Measurements from ENCODE around the gene ABL1.

The ABL1 gene

DNA sequence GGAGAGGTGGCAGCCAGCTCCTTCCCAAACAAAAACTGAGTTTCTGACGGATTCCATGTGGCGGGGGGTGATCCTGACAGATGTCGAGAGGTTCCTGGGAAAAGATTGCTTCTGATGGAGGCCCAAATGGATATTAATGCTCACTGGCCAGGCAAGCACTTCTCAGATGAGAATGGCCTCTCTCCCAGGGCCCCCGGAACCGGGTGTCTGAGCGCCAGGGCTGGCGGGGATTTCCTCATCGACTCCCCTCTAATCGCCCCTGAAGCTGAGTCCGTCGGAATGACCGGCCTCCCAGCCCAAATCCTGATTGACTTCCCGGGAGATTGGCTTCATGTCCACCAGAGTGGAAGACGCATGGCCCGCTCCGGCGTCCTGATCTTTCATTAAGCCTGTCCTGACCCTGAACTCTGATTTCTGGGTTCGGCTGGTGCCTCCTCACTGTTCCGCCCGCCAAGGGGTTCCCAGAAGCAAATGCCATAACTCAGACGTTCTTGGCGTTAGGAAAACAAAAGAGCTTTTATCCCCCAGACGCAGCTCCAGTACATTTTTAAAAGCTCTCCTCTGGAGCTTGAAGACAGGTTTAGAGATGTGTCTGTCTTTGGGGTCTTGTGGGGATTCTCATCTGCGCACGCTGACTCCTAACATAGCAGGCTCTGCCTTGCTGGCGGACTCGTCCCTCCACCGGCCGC lies 86.4 kb downstream of the ABL1 start:
- in situ Hi-C loops (cut with MboI; ENCODE audit: low sequenced_read_pairs, unreplicated experiment): no loop called here
- DNase-seq (ENCODE audit: low spot score): no peak
- no peak for TF ChIP-seq CTCF (IDR thresholded peaks at IDR 0.05; ENCODE audit: borderline replicate concordance, control extremely low read depth, extremely low read depth, insufficient read depth, missing control alignments)

GRCh38 chr9:130921989-130922892 lies 87.2 kb downstream of the ABL1 start:
- in situ Hi-C loops (cut with MboI; ENCODE audit: low sequenced_read_pairs, unreplicated experiment): no loop called here
- DNase-seq (ENCODE audit: low spot score): no peak
- TF ChIP-seq CTCF (IDR thresholded peaks at IDR 0.05; ENCODE audit: borderline replicate concordance, control extremely low read depth, extremely low read depth, insufficient read depth, missing control alignments): no peak

GRCh38 chr9:130922893-130923610 lies 88.0 kb downstream of the ABL1 start:
- in situ Hi-C loops (cut with MboI; ENCODE audit: low sequenced_read_pairs, unreplicated experiment): no loop called here
- TF ChIP-seq CTCF (IDR thresholded peaks at IDR 0.05; ENCODE audit: borderline replicate concordance, control extremely low read depth, extremely low read depth, insufficient read depth, missing control alignments): no peak
- DNase-seq (ENCODE audit: low spot score): no peak

DNA sequence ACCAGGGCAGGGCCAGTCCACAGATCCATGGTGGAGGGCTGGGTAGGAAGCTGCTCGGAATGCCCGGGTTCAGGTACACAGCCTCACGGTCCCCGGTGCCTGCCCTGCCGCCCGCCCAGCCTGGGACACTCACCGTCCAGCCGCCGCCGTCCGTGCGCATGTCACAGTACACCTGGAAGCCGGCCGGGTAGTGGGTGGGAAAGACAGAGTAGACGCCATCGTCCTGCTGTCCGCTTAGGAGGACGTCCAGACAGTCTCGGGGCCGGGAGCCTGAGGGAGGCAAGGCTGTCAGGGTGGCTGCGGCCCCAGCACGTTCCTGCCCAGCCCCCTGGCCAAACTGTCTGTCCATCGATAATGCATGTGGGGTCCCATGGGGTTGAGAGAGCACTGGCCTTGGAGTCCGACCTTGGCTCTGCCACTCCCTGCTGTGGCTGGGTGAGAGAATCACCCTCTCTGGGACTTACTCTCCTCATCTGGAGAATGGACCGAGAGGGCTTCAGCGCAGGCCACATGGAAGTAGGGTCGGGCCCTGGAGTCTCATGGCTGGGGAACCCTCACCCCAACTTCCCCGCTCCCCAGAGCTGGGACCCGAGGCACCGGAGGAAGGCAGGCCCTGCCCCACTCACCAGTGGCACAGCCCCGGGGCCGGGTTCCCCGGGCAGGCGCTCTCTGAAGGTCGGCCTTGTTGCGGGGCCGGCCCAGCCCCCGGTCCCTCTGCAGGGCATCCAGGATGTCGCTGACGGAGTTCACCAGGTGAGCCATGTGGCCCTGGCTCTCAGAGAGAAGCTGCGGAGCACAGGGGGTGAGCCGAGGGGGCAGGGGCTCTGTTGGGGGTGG lies 88.8 kb downstream of the ABL1 start:
- DNase-seq (ENCODE audit: low spot score): no peak
- in situ Hi-C loops (cut with MboI; ENCODE audit: low sequenced_read_pairs, unreplicated experiment): no loop called here
- TF ChIP-seq CTCF (IDR thresholded peaks at IDR 0.05; ENCODE audit: borderline replicate concordance, control extremely low read depth, extremely low read depth, insufficient read depth, missing control alignments): no peak

DNA sequence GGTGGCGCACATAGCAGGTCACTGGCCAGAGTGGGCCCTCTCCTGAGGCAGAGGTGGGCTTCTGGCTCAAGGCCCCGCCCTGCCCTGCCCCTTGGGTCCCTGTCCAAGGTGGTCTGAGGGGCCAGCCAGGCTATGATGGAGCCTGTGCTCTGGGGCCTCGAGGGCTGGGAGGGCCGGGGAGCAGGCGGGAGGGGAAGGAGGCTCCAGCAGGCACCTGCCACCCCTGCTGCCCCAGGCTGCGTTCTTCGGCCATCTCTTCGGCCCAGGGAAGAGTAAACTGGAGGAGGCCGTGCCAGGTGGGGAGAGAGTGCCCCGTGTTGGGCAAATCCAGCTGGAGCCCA lies 89.4 kb downstream of the ABL1 start:
- DNase-seq (ENCODE audit: low spot score): no peak
- in situ Hi-C loops (cut with MboI; ENCODE audit: low sequenced_read_pairs, unreplicated experiment): no loop called here
- TF ChIP-seq CTCF (IDR thresholded peaks at IDR 0.05; ENCODE audit: borderline replicate concordance, control extremely low read depth, extremely low read depth, insufficient read depth, missing control alignments): no peak
